Mesendoderm (in vitro differentiated cells): ENCODE data around the gene HLCS.

Source experiments
- DNase-seq: peaks from one replicate; pipeline ENCODE4 v3.0.0; 2013
- H2AK5ac ChIP-seq: 2 replicates; pipeline ENCODE4 v1.6.1; 2013; ENCODE audit warnings: low read length, inconsistent platforms
- H2BK120ac ChIP-seq: 2 replicates; pipeline ENCODE4 v1.6.1; 2013; ENCODE audit warnings: low read depth, mild to moderate bottlenecking, low read length, moderate library complexity, mixed read lengths
- H2BK15ac ChIP-seq: replicated peaks from 2 replicates; pipeline ENCODE4 v1.6.1; 2013; ENCODE audit warnings: low read depth, mild to moderate bottlenecking, moderate library complexity
- H2BK5ac ChIP-seq: 2 replicates; pipeline ENCODE4 v1.6.1; 2013; ENCODE audit warnings: low read length, inconsistent platforms
- H3K18ac ChIP-seq: 2 replicates; pipeline ENCODE4 v1.6.1; 2013; ENCODE audit warnings: mild to moderate bottlenecking, low read length, mixed read lengths
- H3K23ac ChIP-seq: one replicate; pipeline ENCODE4 v1.6.1; 2013; ENCODE audit warnings: low read length
- H3K27ac ChIP-seq: 2 replicates; pipeline ENCODE4 v1.5.1; 2013; ENCODE audit warnings: low read depth, mild to moderate bottlenecking, inconsistent platforms, low read length, moderate library complexity
- H3K27me3 ChIP-seq: 2 replicates; pipeline ENCODE4 v1.6.1; 2013; ENCODE audit warnings: low read length, control low read depth, mild to moderate bottlenecking, inconsistent platforms; ENCODE audit not compliant: insufficient read depth, poor library complexity
- H3K36me3 ChIP-seq: 2 replicates; pipeline ENCODE4 v1.6.1; 2013; ENCODE audit warnings: low read length, inconsistent platforms; ENCODE audit not compliant: control insufficient read depth, insufficient read depth
- H3K4ac ChIP-seq: one replicate; pipeline ENCODE4 v1.6.1; 2013; ENCODE audit warnings: low read depth, mild to moderate bottlenecking, low read length, moderate library complexity
- H3K4me1 ChIP-seq: 2 replicates; pipeline ENCODE4 v1.6.1; 2013; ENCODE audit warnings: low read depth, low read length, inconsistent platforms; ENCODE audit not compliant: control insufficient read depth
- H3K4me2 ChIP-seq: 2 replicates; pipeline ENCODE4 v1.6.1; 2013; ENCODE audit warnings: low read length
- H3K4me3 ChIP-seq: 2 replicates; pipeline ENCODE4 v1.5.1; 2013; ENCODE audit warnings: mild to moderate bottlenecking, low read length
- H3K56ac ChIP-seq: one replicate; pipeline ENCODE4 v1.6.1; 2013; ENCODE audit warnings: low read length
- H3K79me1 ChIP-seq: 2 replicates; pipeline ENCODE4 v1.6.1; 2013; ENCODE audit warnings: low read length, inconsistent platforms
- H3K79me2 ChIP-seq: 2 replicates; pipeline ENCODE4 v1.6.1; 2013; ENCODE audit warnings: mild to moderate bottlenecking, low read length; ENCODE audit not compliant: control insufficient read depth, insufficient read depth
- H3K9ac ChIP-seq: 2 replicates; pipeline ENCODE4 v1.6.1; 2013; ENCODE audit warnings: low read length, inconsistent platforms
- H4K5ac ChIP-seq: one replicate; pipeline ENCODE4 v1.6.1; 2013; ENCODE audit warnings: low read length
- H4K8ac ChIP-seq: one replicate; pipeline ENCODE4 v1.6.1; 2013; ENCODE audit warnings: low read depth, mild to moderate bottlenecking, control low read depth, low read length, moderate library complexity
- WGBS: extraction: QIAGEN DNeasy Blood & Tissue Kit; methylation state at CpG from one replicate; pipeline ENCODE4 v1.1.7; 2013; ENCODE audit warnings: low lambda C conversion rate, missing lambda C conversion rate; ENCODE audit not compliant: insufficient coverage; ENCODE audit errors: extremely low coverage; 5-methylcytosine and 5-hydroxymethylcytosine counted together

The HLCS gene

DNA sequence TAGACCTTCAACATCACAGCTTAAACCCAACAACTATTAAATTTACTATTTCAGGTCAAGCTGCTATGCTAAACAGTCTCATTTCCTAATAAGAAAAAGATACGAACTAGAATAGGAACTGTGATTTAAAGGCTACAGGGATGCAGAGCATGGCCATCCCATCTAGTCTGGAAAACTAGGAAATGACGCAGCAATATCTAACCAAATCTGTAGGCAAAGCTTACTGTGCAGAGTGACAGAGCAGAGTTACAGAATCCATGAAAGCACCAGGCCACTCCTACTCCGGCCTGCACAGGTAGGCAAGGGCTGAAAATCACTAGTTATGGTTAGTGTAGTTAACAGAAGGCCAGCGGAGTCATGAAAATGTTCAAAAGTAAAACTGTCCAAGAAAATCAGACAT is 2.1 kb downstream of the HLCS start:
- Histone ChIP-seq H3K79me1 (no peaks in the 10 kb centered on the region), H3K27ac (no peak overlapping the region), H3K23ac (no peak overlapping the region), H2BK5ac (no peak overlapping the region), H3K9ac (no peak overlapping the region), H2BK120ac (no peak overlapping the region), H3K27me3 (no peaks in the 10 kb centered on the region), H4K5ac (no peak overlapping the region), H3K18ac (no peak overlapping the region), H3K36me3 (no peaks in the 10 kb centered on the region), H3K56ac (no peak overlapping the region), H3K79me2 (no peaks in the 10 kb centered on the region), H2BK15ac (no peak overlapping the region), H3K4me2 (no peak overlapping the region), H3K4me1 (peaks cover 7% of the 10 kb centered on the region), H3K4ac (no peak overlapping the region), H4K8ac (no peak overlapping the region), H2AK5ac (no peak overlapping the region), H3K4me3 (no peak overlapping the region)
- WGBS = no CpG with 5 or more reads among the region's 4 CpGs
- DNase-seq = no peak

DNA sequence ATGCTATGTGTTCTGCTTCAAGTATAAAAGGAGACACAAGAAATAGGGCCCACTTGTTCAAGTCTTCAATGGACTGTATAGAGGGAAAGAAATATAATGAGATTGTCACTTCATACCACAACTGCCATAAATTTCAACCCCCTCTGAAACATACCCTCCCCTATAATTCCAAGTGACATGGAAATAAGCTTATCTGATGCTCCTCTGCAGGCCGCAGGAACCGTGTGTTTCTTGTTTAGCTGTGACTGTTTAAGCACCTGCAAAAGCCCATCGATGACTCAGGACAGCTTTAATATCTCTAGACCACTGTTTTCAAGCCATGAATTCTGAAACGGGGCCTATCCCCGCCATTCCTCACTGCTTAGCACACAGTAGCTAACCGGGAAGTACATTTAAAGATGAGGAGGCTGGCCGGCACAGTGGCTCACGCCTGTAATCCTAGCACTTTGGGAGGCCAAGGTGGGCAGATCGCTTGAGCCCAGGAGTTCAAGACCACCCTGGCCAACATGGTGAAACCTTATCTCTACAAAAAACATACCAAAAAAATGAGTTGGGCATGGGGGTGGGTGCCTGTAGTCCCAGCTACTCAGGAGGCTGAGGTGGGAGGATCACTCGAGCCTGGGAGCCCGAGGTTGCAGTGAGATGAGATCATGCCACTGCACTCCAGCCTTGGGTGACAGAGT is 4.2 kb downstream of the HLCS start:
- Histone ChIP-seq H3K27ac (no peak overlapping the region), H2BK15ac (no peak overlapping the region), H2BK5ac (no peak overlapping the region), H4K5ac (no peak overlapping the region), H3K9ac (no peak overlapping the region), H2BK120ac (no peak overlapping the region), H3K23ac (no peak overlapping the region), H3K79me2 (no peaks in the 10 kb centered on the region), H3K27me3 (no peaks in the 10 kb centered on the region), H3K4ac (no peak overlapping the region), H3K56ac (no peak overlapping the region), H3K79me1 (no peaks in the 10 kb centered on the region), H4K8ac (no peak overlapping the region), H3K4me3 (no peak overlapping the region), H3K18ac (no peak overlapping the region), H3K4me1 (peaks cover 6% of the 10 kb centered on the region), H3K36me3 (no peaks in the 10 kb centered on the region), H2AK5ac (no peak overlapping the region), H3K4me2 (no peak overlapping the region)
- WGBS = no CpG with 5 or more reads among the region's 11 CpGs
- no peak for DNase-seq

DNA sequence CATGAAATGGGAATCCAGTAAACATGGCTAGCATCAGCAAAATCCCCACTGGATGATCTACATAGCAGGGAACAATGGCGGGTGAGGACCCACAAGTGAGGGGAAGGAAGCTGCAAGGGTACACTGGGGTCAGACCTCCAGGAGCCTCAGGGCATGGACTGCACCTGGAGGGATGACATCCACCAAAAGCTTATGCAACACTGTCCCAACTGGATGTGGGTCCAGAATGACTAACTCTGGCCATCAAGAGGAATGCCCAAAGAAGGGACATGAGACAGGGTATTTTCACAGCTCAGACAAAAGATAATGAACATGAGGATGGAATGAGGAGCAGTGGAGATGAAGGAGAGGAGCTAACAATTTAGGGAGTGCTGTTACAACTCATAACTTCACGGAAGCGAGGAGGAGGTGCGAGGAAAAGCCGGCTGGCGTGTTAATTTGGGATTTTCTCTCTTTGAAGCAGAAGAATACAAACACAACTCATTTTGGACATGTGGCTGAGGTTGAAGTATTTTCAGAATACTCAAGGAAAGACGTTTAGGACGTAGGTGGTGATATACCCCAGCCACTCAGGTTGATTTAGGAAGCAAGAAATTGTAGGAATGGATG is 5.7 kb downstream of the HLCS start:
- no peaks in the 10 kb centered on the region for H3K27me3 ChIP-seq
- no peak overlapping the region for H3K4me3 ChIP-seq
- no peak overlapping the region for H3K23ac ChIP-seq
- H4K5ac ChIP-seq = no peak overlapping the region
- no peak overlapping the region for H4K8ac ChIP-seq
- WGBS = no CpG with 5 or more reads among the region's 8 CpGs
- DNase-seq = no peak
- no peak overlapping the region for H3K4ac ChIP-seq
- no peak overlapping the region for H2BK120ac ChIP-seq
- H2BK15ac ChIP-seq = no peak overlapping the region
- no peak overlapping the region for H3K56ac ChIP-seq
- no peak overlapping the region for H3K4me2 ChIP-seq
- H3K4me1 ChIP-seq = peaks cover 5% of the 10 kb centered on the region
- no peak overlapping the region for H3K9ac ChIP-seq
- H3K79me2 ChIP-seq = no peaks in the 10 kb centered on the region
- no peak overlapping the region for H2BK5ac ChIP-seq
- H2AK5ac ChIP-seq = no peak overlapping the region
- no peak overlapping the region for H3K27ac ChIP-seq
- no peaks in the 10 kb centered on the region for H3K36me3 ChIP-seq
- no peaks in the 10 kb centered on the region for H3K79me1 ChIP-seq
- H3K18ac ChIP-seq = no peak overlapping the region

DNA sequence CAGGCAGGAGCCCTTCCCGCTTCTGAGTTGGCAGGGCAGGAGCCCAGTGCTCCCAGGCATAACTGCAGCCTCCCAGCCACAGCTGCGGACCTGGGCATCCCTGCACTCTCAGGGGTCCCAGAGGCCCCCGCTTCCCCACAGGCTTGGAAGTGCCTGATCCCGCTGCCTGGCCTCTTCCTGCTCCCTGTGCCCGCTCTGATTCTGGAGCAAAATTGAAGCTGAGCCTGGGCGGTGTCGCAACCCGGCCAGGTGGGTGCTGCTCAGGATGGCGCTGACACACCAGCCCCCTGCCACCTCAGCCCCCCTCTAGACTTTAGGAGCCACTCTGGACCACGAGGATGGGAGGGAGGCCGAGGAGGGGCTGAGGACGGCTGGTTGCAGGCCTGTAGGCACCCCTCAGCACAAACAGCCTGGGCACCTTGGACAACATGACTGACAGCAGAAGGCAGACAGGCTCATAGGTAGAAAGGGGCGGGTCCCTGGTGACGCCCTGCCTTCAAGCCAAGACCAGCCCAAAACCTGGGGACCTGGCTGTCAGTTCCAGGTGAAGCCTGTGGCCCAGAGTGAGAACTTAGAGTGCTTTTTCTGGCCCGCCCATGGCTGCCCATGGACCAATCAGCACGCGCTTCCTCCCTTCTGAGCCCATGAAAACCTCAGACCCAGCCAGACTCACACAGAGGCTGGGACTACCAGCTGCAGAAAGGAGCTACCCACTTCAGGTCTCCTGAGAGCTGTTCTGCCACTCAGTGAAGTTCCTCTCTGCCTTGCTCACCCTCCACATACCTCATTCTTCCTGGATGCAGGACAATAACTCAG is 7.2 kb downstream of the HLCS start:
- no peak overlapping the region for H3K27ac ChIP-seq
- no peak overlapping the region for H2BK120ac ChIP-seq
- WGBS = no CpG with 5 or more reads among the region's 17 CpGs
- no peak overlapping the region for H3K4ac ChIP-seq
- H3K79me2 ChIP-seq = no peaks in the 10 kb centered on the region
- no peak overlapping the region for H3K23ac ChIP-seq
- H4K8ac ChIP-seq = no peak overlapping the region
- no peak overlapping the region for H3K9ac ChIP-seq
- no peaks in the 10 kb centered on the region for H3K27me3 ChIP-seq
- peak; percentile 55 for DNase-seq
- no peak overlapping the region for H4K5ac ChIP-seq
- no peak overlapping the region for H3K4me3 ChIP-seq
- H3K4me2 ChIP-seq = no peak overlapping the region
- no peak overlapping the region for H2BK5ac ChIP-seq
- no peaks in the 10 kb centered on the region for H3K79me1 ChIP-seq
- no peaks in the 10 kb centered on the region for H3K4me1 ChIP-seq
- H3K18ac ChIP-seq = no peak overlapping the region
- no peak overlapping the region for H3K56ac ChIP-seq
- no peaks in the 10 kb centered on the region for H3K36me3 ChIP-seq
- no peak overlapping the region for H2AK5ac ChIP-seq
- H2BK15ac ChIP-seq = no peak overlapping the region

DNA sequence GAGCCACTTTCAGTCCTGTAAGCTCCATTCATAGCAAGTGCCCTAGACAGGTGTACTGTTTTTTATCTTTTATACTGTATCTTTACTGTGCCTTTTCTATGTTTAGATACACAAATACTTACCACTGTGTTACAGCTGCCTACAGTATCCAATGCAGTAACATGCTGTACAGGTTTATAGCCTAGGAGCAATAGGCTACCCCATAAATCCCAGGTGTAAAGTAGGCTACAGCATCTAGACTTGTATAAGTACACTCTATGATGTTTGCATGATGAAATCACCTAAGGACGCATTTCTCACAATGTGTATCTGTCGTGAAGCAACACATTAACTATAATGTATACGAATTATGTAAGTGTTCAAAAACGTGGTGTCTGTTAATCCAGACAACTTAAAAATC is 10.7 kb downstream of the HLCS start:
- Histone ChIP-seq H3K4me1 (no peaks in the 10 kb centered on the region), H3K27ac (no peak overlapping the region), H3K79me1 (no peaks in the 10 kb centered on the region), H3K56ac (no peak overlapping the region), H2BK5ac (no peak overlapping the region), H4K5ac (no peak overlapping the region), H3K4me2 (no peak overlapping the region), H2AK5ac (no peak overlapping the region), H3K27me3 (no peaks in the 10 kb centered on the region), H2BK15ac (no peak overlapping the region), H4K8ac (no peak overlapping the region), H3K9ac (no peak overlapping the region), H3K4ac (no peak overlapping the region), H3K23ac (no peak overlapping the region), H3K18ac (no peak overlapping the region), H3K79me2 (no peaks in the 10 kb centered on the region), H3K36me3 (no peaks in the 10 kb centered on the region), H2BK120ac (no peak overlapping the region), H3K4me3 (no peak overlapping the region)
- no peak for DNase-seq
- WGBS = no CpG with 5 or more reads among the region's 4 CpGs
